Tibial nerve (tissue), 3 donors: ENCODE results near the gene KRT3.

ENCODE experiments used
- POLR2A ChIP-seq, 2 donors: fragments of 450-650 bp; IDR thresholded peaks; one replicate each; pipeline ENCODE4 v1.6.1; 2017; ENCODE audit warnings: antibody characterized with exemption in 2 of 2, mild to moderate bottlenecking in 2 of 2, moderate library complexity in 2 of 2
- TF ChIP-seq, protein P1 (sequence below), 5 experiments: fragments of 200-600 bp in 3 of 5; fragments of 450-650 bp in 2 of 5; sonication (generic) in 3 of 5; IDR thresholded peaks; one replicate each; pipeline ENCODE4 v1.5.1; 2016 to 2019; ENCODE audit warnings: antibody characterized with exemption in 5 of 5, mild to moderate bottlenecking in 3 of 5, moderate library complexity in 2 of 5

DNA sequence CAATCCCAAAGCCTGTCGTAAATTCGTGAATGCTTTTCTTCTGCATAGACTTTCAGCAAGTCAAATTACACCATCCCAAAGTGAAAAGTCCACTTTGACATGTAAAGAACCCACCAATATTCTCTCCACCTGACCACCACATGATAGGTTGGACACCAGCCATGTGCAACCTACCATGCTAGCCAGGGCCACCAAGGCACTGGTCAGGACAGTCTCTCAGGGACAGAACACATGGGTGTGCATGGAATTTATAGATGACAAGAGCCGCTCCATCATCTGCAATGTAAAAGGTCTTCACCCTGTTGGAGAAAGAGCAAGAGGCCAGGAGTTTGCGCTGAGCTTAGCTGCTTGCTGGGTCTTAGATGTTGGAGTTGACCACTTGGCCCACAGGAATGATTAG lies 13.4 kb downstream of the KRT3 start:
- TF ChIP-seq, protein P1, sequence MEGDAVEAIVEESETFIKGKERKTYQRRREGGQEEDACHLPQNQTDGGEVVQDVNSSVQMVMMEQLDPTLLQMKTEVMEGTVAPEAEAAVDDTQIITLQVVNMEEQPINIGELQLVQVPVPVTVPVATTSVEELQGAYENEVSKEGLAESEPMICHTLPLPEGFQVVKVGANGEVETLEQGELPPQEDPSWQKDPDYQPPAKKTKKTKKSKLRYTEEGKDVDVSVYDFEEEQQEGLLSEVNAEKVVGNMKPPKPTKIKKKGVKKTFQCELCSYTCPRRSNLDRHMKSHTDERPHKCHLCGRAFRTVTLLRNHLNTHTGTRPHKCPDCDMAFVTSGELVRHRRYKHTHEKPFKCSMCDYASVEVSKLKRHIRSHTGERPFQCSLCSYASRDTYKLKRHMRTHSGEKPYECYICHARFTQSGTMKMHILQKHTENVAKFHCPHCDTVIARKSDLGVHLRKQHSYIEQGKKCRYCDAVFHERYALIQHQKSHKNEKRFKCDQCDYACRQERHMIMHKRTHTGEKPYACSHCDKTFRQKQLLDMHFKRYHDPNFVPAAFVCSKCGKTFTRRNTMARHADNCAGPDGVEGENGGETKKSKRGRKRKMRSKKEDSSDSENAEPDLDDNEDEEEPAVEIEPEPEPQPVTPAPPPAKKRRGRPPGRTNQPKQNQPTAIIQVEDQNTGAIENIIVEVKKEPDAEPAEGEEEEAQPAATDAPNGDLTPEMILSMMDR (IDR thresholded peaks at IDR 0.05) = no peak
- TF ChIP-seq POLR2A (IDR thresholded peaks at IDR 0.05) = no peak
